Transverse colon (tissue), 4 donors: ENCODE data around the gene TRMO. TPM values are rescaled to one million over a fixed set of nuclear protein-coding genes. Genes with fewer than 3 reads are reported as not detected.
A peak's percentile ranks its signal among the peaks of the same experiment; 100 is the strongest.

Source experiments
- DNase-seq: peaks from one replicate; pipeline ENCODE4 v3.0.0-alpha.2; 2019
- H3K27ac ChIP-seq, 4 donors: fragments of 200-600 bp; sonication (generic); 2 replicates each; pipeline ENCODE4 v1.5.1; 2016 to 2018; ENCODE audit warnings: inconsistent platforms in 4 of 4
- H3K27me3 ChIP-seq: fragments of 200-600 bp; sonication (generic); 2 replicates; pipeline ENCODE4 v1.5.1; 2017; ENCODE audit warnings: inconsistent platforms
- H3K36me3 ChIP-seq, 4 donors: fragments of 200-600 bp; sonication (generic); 2 replicates each; pipeline ENCODE4 v1.5.1; 2017 to 2019; ENCODE audit warnings: inconsistent platforms in 4 of 4
- H3K4me1 ChIP-seq, 4 donors: fragments of 200-600 bp; sonication (generic); 2 replicates each; pipeline ENCODE4 v1.5.1; 2017 to 2020; ENCODE audit warnings: inconsistent platforms in 4 of 4
- H3K4me3 ChIP-seq, 4 donors: fragments of 200-600 bp; sonication (generic); 1 replicate in 1 of 4; 2 replicates in 3 of 4; pipeline versions ENCODE4 v1.5.1 to v1.6.1; 2017 to 2019; ENCODE audit warnings: inconsistent platforms in 4 of 4
- H3K9me3 ChIP-seq, 2 donors: fragments of 200-600 bp; sonication (generic); 2 replicates each; pipeline ENCODE4 v1.5.1; 2017 to 2019; ENCODE audit warnings: inconsistent platforms in 2 of 2
- EP300 ChIP-seq: sonication (generic); formaldehyde crosslinking; IDR thresholded peaks from one replicate; pipeline ENCODE4 v1.6.1; 2017; ENCODE audit warnings: antibody characterized with exemption, low read depth
- POLR2A ChIP-seq: fragments of 450-650 bp; IDR thresholded peaks from one replicate; pipeline ENCODE4 v1.6.1; 2016; ENCODE audit warnings: antibody characterized with exemption, mild to moderate bottlenecking, moderate library complexity
- POLR2AphosphoS5 ChIP-seq, 3 donors: sonication (generic); formaldehyde crosslinking; IDR thresholded peaks; one replicate each; pipeline ENCODE4 v1.6.1; 2016; ENCODE audit warnings: antibody characterized with exemption in 3 of 3
- WGBS, 2 donors: methylation state at CpG; one replicate each; pipeline ENCODE4 v1.1.5; 2018; ENCODE audit warnings: low coverage in 1 of 2; 5-methylcytosine and 5-hydroxymethylcytosine counted together
- in situ Hi-C, 4 donors: fragments of 200-750 bp; cut with MboI; loops; one replicate each; pipeline versions ENCODE4 v1.15.0 to v1.15.1; 2017; ENCODE audit warnings: low sequenced_read_pairs in 3 of 4, low pct_ligation_motif_present in 1 of 4, low pct_unique_long_range_greater_than_20kb in 1 of 4
- intact Hi-C: fragments of 100-400 bp; cut with DNase I; formaldehyde crosslinking; loops from one replicate; pipeline ENCODE4 v1.15.1; 2023; ENCODE audit warnings: low total_unique reads
- total RNA-seq, 4 donors: library from RNA; depleted of rRNA; stranded (reverse); fragments of >200 nt; gene quantifications; one replicate each; pipeline ENCODE4 v1.1.0, GENCODE V29; 2016
- TF ChIP-seq, protein P1 (sequence below), 5 experiments: fragments of 200-600 bp in 3 of 5; fragments of 450-650 bp in 2 of 5; sonication (generic) in 3 of 5; IDR thresholded peaks; 1 replicate in 2 of 5; 2 replicates in 3 of 5; pipeline ENCODE4 v1.5.1; 2016 to 2017; ENCODE audit warnings: antibody characterized with exemption in 5 of 5, inconsistent platforms in 3 of 5, mild to moderate bottlenecking in 2 of 5, moderate library complexity in 1 of 5

Gene TRMO
- total RNA-seq, 4 donors from 2014 or later = 25.6 to 37.8 (median 31.1) TPM

DNA sequence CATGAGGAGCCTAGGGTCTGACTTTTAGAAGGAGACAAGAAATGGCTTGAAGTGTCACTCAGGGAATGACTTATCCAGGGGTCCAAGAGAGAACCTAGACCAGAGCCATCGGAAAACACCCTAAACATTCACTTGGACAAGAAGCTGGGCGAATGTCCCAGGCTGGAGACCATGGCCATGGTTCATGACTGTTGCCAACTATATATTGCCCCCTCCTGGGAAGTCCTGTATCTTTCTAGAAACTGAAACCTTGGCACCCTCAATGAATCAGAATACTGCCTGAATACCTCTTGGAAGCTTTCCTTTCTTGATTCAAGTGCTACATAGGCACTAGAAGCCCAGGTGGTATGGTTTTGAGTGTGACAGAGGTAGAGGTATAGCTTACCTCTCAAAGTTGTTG lies 29.9 kb downstream of the TRMO start:
- H3K9me3 ChIP-seq = peaks cover 0 to 5% of the 10 kb centered on the region in 2 donors
- DNase-seq = no peak
- no peaks in the 10 kb centered on the region for H3K27me3 ChIP-seq
- H3K4me1 ChIP-seq = no peaks in the 10 kb centered on the region
- intact Hi-C loops (no loop called here), in situ Hi-C loops (loop anchor here in 1 of 4 donors (10.0 kb wide), 1 partner anchor 178 kb away; no protein-coding TSS in a partner anchor)
- no peak for TF ChIP-seq POLR2AphosphoS5 (IDR thresholded peaks at IDR 0.05)
- TF ChIP-seq, protein P1, sequence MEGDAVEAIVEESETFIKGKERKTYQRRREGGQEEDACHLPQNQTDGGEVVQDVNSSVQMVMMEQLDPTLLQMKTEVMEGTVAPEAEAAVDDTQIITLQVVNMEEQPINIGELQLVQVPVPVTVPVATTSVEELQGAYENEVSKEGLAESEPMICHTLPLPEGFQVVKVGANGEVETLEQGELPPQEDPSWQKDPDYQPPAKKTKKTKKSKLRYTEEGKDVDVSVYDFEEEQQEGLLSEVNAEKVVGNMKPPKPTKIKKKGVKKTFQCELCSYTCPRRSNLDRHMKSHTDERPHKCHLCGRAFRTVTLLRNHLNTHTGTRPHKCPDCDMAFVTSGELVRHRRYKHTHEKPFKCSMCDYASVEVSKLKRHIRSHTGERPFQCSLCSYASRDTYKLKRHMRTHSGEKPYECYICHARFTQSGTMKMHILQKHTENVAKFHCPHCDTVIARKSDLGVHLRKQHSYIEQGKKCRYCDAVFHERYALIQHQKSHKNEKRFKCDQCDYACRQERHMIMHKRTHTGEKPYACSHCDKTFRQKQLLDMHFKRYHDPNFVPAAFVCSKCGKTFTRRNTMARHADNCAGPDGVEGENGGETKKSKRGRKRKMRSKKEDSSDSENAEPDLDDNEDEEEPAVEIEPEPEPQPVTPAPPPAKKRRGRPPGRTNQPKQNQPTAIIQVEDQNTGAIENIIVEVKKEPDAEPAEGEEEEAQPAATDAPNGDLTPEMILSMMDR (IDR thresholded peaks at IDR 0.05) = no peak
- TF ChIP-seq EP300 = no peak
- TF ChIP-seq POLR2A = no peak
- 92% methylated on average over 2 of the region's 2 CpGs; no CpG with 5 or more reads in 1 of the 2 donors for WGBS, 2 donors
- no peak overlapping the region for H3K4me3 ChIP-seq
- no peaks in the 10 kb centered on the region for H3K36me3 ChIP-seq
- H3K27ac ChIP-seq = no peak overlapping the region

DNA sequence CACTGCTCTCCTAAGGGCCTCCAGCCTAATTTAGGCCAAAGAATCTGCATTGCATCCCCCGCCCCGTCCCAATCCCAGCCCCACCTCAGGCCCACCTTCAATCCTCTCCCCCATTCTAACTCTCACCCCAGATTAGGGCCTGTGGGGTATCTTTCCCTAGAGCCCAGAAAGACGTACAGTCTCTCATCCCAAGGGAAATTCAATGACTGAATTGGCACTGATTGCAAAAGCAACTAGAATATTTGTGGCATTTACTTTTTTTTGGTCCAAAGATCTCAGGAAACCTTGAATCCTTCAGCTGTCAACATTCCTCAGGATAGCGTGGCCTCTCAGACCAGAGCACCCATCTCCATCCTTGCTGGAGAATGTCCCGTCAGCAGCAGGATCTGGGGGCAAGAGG lies 30.6 kb downstream of the TRMO start:
- H3K27ac ChIP-seq = no peak overlapping the region
- H3K27me3 ChIP-seq = no peaks in the 10 kb centered on the region
- H3K9me3 ChIP-seq = peaks cover 0 to 5% of the 10 kb centered on the region in 2 donors
- 63 to 86% methylated on average over 4 to 5 of the region's 5 CpGs for WGBS, 2 donors
- TF ChIP-seq POLR2A (no peak), EP300 (no peak), POLR2AphosphoS5 (IDR thresholded peaks at IDR 0.05) (no peak)
- TF ChIP-seq, protein P1 (IDR thresholded peaks at IDR 0.05) = no peak
- intact Hi-C loops = no loop called here
- H3K36me3 ChIP-seq = no peaks in the 10 kb centered on the region
- no peak for DNase-seq
- no peaks in the 10 kb centered on the region for H3K4me1 ChIP-seq
- in situ Hi-C loops = loop anchor here in 1 of 4 donors (10.0 kb wide), 1 partner anchor 177 kb away; no protein-coding TSS in a partner anchor
- no peak overlapping the region for H3K4me3 ChIP-seq

DNA sequence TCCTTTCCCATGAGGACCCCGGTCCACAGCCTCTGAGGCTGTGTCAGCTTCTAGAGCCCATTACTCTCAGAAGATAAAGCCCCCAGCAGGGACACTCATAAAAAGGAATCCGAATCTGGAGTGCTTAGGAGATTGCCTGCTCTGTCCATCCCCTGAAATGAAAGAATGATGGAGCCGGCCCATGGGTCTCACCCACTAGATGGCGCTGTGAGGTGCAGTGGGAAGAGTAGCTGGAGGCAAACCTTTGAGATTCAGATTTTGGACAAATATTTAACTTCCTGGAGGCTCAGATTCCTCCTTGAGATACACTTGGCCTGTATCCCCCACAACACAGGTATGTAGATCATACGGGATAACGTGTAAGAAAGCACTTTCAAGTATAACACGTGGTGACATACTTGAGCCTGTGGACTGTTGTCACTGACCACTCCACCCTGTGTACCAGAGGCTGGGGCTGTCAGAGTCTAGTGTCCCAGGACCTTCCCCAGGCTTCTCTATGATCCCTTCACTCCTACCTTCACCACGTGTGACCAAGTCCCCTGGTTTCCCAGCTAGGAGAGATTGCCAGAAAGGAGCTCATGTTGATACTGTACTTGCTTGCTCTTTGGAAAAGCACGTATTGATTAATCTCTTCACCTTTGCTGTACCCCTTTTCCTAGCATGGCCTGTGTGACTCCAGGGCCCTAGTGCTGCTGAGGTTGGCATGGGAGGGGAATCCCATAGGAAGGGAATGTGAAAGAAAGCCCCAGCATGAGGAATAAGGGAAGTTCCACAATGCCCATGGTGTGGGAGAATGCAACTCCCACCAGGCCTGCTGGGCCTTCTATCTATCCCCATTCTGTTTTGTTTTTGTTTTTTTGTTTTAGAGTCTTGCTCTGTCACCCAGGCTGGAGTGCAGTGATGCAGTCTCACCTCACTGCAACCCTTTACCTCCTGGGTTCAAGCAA lies 32.1 kb downstream of the TRMO start:
- in situ Hi-C loops = loop anchor here in 1 of 4 donors (10.0 kb wide), 1 partner anchor 175 kb away; no protein-coding TSS in a partner anchor
- intact Hi-C loops = no loop called here
- peak; percentile 37 for DNase-seq
- no peaks in the 10 kb centered on the region for H3K27me3 ChIP-seq
- no peak overlapping the region for H3K4me3 ChIP-seq
- H3K36me3 ChIP-seq = no peaks in the 10 kb centered on the region
- WGBS, 2 donors = 33 to 61% methylated on average over 1 to 9 of the region's 9 CpGs
- TF ChIP-seq POLR2AphosphoS5 (IDR thresholded peaks at IDR 0.05) (no peak), EP300 (no peak), POLR2A (no peak)
- TF ChIP-seq, protein P1 (IDR thresholded peaks at IDR 0.05) = peak in 4 of 5 experiments; percentile 39 to 68 (median 56)
- H3K9me3 ChIP-seq = peaks cover 0 to 5% of the 10 kb centered on the region in 2 donors
- H3K4me1 ChIP-seq = no peaks in the 10 kb centered on the region
- no peak overlapping the region for H3K27ac ChIP-seq

DNA sequence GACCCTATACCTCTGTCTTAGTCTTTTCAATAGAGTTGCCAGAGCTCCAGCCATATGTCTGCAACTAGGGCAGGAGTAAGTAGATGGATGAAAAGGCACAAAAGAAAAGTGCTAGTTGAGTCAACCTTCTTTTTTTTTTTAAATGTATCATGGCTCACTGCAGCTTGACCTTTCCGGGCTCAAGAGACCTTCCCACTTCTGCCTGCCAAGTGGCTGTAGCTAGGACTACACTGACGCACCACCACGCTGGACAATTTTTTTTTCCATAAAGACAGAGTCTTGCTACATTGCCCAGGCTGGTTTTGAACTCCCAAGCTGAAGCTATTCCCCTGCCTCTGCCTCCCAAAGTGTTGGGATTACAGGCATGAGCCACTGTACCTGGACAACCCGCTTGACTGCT lies 42.0 kb downstream of the TRMO start:
- TF ChIP-seq, protein P1 (IDR thresholded peaks at IDR 0.05) = no peak
- TF ChIP-seq POLR2A = no peak
- no peak for TF ChIP-seq POLR2AphosphoS5 (IDR thresholded peaks at IDR 0.05)
- TF ChIP-seq EP300 = no peak
- intact Hi-C loops = no loop called here
- no peak overlapping the region for H3K4me3 ChIP-seq
- H3K9me3 ChIP-seq = no peaks in the 10 kb centered on the region
- no peaks in the 10 kb centered on the region for H3K36me3 ChIP-seq
- in situ Hi-C loops = no loop called here
- H3K4me1 ChIP-seq = peaks cover 0 to 3% (median 0%) of the 10 kb centered on the region in 4 donors
- H3K27me3 ChIP-seq = no peaks in the 10 kb centered on the region
- WGBS, 2 donors = 67 to 79% methylated on average over 3 to 4 of the region's 4 CpGs
- no peak for DNase-seq
- no peak overlapping the region for H3K27ac ChIP-seq
